AG04450 (cell line): ENCODE measurements around the gene ALOX15. TPM values are rescaled to one million over a fixed set of nuclear protein-coding genes. Genes with fewer than 3 reads are reported as not detected.

Experiments used
- CTCF ChIA-PET: fragments of 300-600, 350-600 bp; formaldehyde crosslinking; extraction: SDS; loops from one replicate; lab custom pipeline; 2022; ENCODE audit warnings: antibody characterized with exemption, inconsistent platforms; lab: Charles Lee
- POLR2A ChIA-PET: fragments of 350-600 bp; formaldehyde crosslinking; extraction: SDS; loops from one replicate; lab custom pipeline; 2021; ENCODE audit warnings: antibody characterized with exemption, inconsistent platforms; lab: Yijun Ruan, JAX
- DNase-seq: peaks from one replicate; pipeline ENCODE4 v3.0.0-alpha.2; 2011; ENCODE audit warnings: low read depth, low spot score
- H3K27ac ChIP-seq: one replicate; pipeline ENCODE4 v1.5.1; 2012; ENCODE audit warnings: low read depth, low read length, control low read depth
- H3K27me3 ChIP-seq: one replicate; pipeline ENCODE4 v1.6.0; 2012; ENCODE audit warnings: low read length; ENCODE audit not compliant: control insufficient read depth, insufficient read depth
- H3K4me3 ChIP-seq: 2 replicates; pipeline ENCODE4 v1.5.1; 2011; ENCODE audit warnings: mild to moderate bottlenecking, low read depth, low read length, control low read depth
- H3K9me3 ChIP-seq: 2 replicates; pipeline ENCODE4 v1.5.1; 2012; ENCODE audit warnings: low read length; ENCODE audit not compliant: control insufficient read depth, insufficient read depth
- polyA plus RNA-seq: library from polyadenylated mRNA; depleted of rRNA; stranded (reverse); fragments of >200 nt; gene quantifications from 2 replicates; pipeline ENCODE4 v1.2.3, GENCODE V29; 2011
- TF ChIP-seq, protein P1 (sequence below): IDR thresholded peaks from 2 replicates; pipeline ENCODE4 v1.5.1; 2011; ENCODE audit warnings: low read depth, low read length, control low read depth, inconsistent platforms

The ALOX15 gene
- polyA plus RNA-seq, 1 experiment: not detected

- H3K4me3 ChIP-seq: no peak overlapping the region
- no peak overlapping the region for H3K27ac ChIP-seq
- peaks cover 73% of the 10 kb centered on the region for H3K27me3 ChIP-seq
- no peak for DNase-seq
- ChIA-PET CTCF (interaction anchor here (1.8 kb wide), 1 partner anchor 19 kb away, joined by 8 read pairs; no protein-coding TSS in a partner anchor), POLR2A (no interaction called here)
- TF ChIP-seq, protein P1, sequence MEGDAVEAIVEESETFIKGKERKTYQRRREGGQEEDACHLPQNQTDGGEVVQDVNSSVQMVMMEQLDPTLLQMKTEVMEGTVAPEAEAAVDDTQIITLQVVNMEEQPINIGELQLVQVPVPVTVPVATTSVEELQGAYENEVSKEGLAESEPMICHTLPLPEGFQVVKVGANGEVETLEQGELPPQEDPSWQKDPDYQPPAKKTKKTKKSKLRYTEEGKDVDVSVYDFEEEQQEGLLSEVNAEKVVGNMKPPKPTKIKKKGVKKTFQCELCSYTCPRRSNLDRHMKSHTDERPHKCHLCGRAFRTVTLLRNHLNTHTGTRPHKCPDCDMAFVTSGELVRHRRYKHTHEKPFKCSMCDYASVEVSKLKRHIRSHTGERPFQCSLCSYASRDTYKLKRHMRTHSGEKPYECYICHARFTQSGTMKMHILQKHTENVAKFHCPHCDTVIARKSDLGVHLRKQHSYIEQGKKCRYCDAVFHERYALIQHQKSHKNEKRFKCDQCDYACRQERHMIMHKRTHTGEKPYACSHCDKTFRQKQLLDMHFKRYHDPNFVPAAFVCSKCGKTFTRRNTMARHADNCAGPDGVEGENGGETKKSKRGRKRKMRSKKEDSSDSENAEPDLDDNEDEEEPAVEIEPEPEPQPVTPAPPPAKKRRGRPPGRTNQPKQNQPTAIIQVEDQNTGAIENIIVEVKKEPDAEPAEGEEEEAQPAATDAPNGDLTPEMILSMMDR: no peak
- no peaks in the 10 kb centered on the region for H3K9me3 ChIP-seq
Measured at GRCh38 chr17:4585638-4585994, 55.9 kb downstream of the ALOX15 start.

- DNase-seq: no peak
- H3K4me3 ChIP-seq: no peak overlapping the region
Measured at GRCh38 chr17:4584917-4585637, 56.4 kb downstream of the ALOX15 start.

DNA sequence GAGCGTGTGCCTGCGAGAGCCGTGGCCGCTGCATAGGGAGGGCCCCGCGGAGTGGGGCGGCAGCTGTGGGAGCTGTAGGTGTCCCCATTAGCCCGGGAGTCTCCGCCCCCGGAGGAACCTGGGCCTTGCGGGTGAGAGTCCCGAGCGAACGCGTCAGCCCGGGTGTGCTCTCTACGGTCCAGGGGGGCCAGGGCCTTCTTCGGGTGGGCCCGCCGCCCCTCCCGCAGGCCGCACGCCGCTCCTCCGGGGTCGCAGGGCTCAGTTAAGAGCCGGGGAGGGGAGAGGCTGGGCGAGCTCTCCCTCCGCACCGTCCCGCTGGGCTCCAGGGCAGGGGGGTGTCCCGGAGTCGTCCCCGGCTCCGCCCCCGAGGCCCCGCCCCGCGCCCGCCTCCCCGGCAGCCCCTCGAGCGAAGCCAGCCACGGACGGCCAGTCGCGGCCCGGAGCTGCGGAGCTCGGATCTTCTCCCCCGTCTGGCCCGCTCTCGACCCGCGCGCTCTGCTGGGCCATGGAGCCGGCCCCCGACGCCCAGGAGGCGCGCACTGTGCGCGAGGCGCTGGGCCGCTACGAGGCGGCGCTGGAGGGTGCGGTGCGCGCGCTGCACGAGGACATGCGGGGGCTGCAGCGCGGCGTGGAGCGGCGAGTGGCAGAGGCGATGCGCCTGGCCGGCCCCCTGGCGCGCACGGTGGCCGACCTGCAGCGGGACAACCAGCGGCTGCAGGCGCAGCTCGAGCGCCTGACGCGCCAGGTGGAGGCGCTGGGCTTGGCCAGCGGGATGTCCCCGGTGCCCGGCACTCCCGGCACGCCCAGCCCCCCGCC lies 57.2 kb downstream of the ALOX15 start, which contains the start of gene SMTNL2:
Gene SMTNL2 (plus strand): TSS at position 429 of the 816 bp plus-strand sequence. CDS start 77 bp downstream, at position 506.
- peak within 1 kb of the TSS; percentile 13; the same call in 1 of the 2 replicates for H3K4me3 ChIP-seq
- no peaks in the 10 kb centered on the region for H3K9me3 ChIP-seq
- peaks cover 71% of the 10 kb centered on the region for H3K27me3 ChIP-seq
- CTCF ChIA-PET: interaction anchor here (0.6 to 1.8 kb wide), 2 partner anchors 17 to 24 kb away, joined by 3 to 11 read pairs; no protein-coding TSS in a partner anchor
- DNase-seq: no peak
- TF ChIP-seq, protein P1: no peak
- H3K27ac ChIP-seq: no peak within 1 kb of the TSS
- POLR2A ChIA-PET: no interaction called here

More at GRCh38 chr17:4584917-4585637, 56.4 kb downstream of the ALOX15 start:
- POLR2A ChIA-PET: no interaction called here
- CTCF ChIA-PET: no interaction called here
- H3K27me3 ChIP-seq: peaks cover 69% of the 10 kb centered on the region
- no peaks in the 10 kb centered on the region for H3K9me3 ChIP-seq
- TF ChIP-seq, protein P1: no peak
- no peak overlapping the region for H3K27ac ChIP-seq

DNA sequence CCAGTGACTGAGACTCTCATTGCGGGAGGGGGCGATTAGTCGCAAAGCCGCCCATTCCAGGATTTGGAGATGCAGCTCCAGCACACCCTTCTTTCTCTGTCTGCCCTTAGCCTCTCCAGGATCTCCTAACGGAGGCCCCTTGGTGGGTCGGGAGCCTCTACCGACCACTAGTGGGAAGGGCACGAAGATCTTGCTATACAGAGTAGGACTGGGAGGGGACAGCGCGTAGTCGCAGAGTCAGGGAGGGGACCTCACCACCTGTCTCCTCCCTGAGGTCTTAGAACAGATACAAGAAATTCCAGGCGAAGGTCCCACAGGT lies 57.7 kb downstream of the ALOX15 start:
- H3K4me3 ChIP-seq: no peak overlapping the region
- H3K27ac ChIP-seq: no peak overlapping the region
- TF ChIP-seq, protein P1: peak; percentile 45
- H3K9me3 ChIP-seq: no peaks in the 10 kb centered on the region
- ChIA-PET CTCF (interaction anchor here (0.6 to 1.8 kb wide), 3 partner anchors 14 to 24 kb away, joined by 3 to 11 read pairs (median 5); no protein-coding TSS in a partner anchor), POLR2A (no interaction called here)
- peaks cover 67% of the 10 kb centered on the region for H3K27me3 ChIP-seq
- DNase-seq: no peak
